CD4-positive, alpha-beta T cell treated with Interleukin-1 beta for 1 hour (primary cell): ENCODE data around the gene ANKRD55.
"Not testable (repeated sequence)": the region's sequence is repeated elsewhere in the genome, so short reads cannot be mapped to it uniquely, and the experiment has no call there.

ENCODE experiments used
- DNase-seq, 2 donors: peaks; one replicate each; pipeline ENCODE4 v3.0.0-alpha.2; 2020 to 2022

ANKRD55 gene

GRCh38 chr5:56233230-56233629 lies at the start of gene ANKRD55:
Gene ANKRD55, minus strand, starts transcription at chr5:56233330. Its CDS starts 417 bp downstream, at chr5:56232913.
- no peak for DNase-seq

- no peak for DNase-seq
These were observed 49.1 kb upstream of the ANKRD55 start for GRCh38 chr5:56282216-56282615.

- no peak for DNase-seq
These were observed 48.5 kb upstream of the ANKRD55 start for GRCh38 chr5:56281489-56282165.

GRCh38 chr5:56279979-56280378 lies 46.8 kb upstream of the ANKRD55 start:
- DNase-seq, result no peak

- DNase-seq, result no peak
These were observed 46.2 kb upstream of the ANKRD55 start for GRCh38 chr5:56279291-56279690.

- DNase-seq, result no peak
These were observed 45.2 kb upstream of the ANKRD55 start for GRCh38 chr5:56278335-56278753.

- no peak for DNase-seq
These were observed 44.4 kb upstream of the ANKRD55 start for GRCh38 chr5:56277573-56277972.

- no peak for DNase-seq
These were observed 40.3 kb upstream of the ANKRD55 start for GRCh38 chr5:56273376-56273955.

GRCh38 chr5:56272765-56273164 lies 39.6 kb upstream of the ANKRD55 start:
- no peak for DNase-seq

- DNase-seq, result peak; percentile 76 to 78
These were observed 37.6 kb upstream of the ANKRD55 start for GRCh38 chr5:56270568-56271392.

GRCh38 chr5:56270058-56270457 lies 36.9 kb upstream of the ANKRD55 start:
- DNase-seq, result no peak

GRCh38 chr5:56269216-56269927 lies 36.2 kb upstream of the ANKRD55 start:
- peak; percentile 30 to 44 for DNase-seq

GRCh38 chr5:56268707-56269106 lies 35.6 kb upstream of the ANKRD55 start:
- DNase-seq, result not testable (repeated sequence)

GRCh38 chr5:56267856-56268255 lies 34.7 kb upstream of the ANKRD55 start:
- DNase-seq, result no peak

- DNase-seq, result peak; percentile 20 to 32
These were observed 31.4 kb upstream of the ANKRD55 start for GRCh38 chr5:56264417-56265025.

- DNase-seq, result no peak
These were observed 29.1 kb upstream of the ANKRD55 start for GRCh38 chr5:56262279-56262678.

- DNase-seq, result no peak
These were observed 25.9 kb upstream of the ANKRD55 start for GRCh38 chr5:56259002-56259511.

- not testable (repeated sequence) for DNase-seq
These were observed 24.8 kb upstream of the ANKRD55 start for GRCh38 chr5:56257763-56258529.

GRCh38 chr5:56257010-56257409 lies 23.9 kb upstream of the ANKRD55 start:
- no peak for DNase-seq

- no peak for DNase-seq
These were observed 22.4 kb upstream of the ANKRD55 start for GRCh38 chr5:56255502-56255901.

- no peak for DNase-seq
These were observed 20.8 kb upstream of the ANKRD55 start for GRCh38 chr5:56253924-56254323.

GRCh38 chr5:56253126-56253525 lies 20.0 kb upstream of the ANKRD55 start:
- no peak for DNase-seq
